Smooth muscle cell (in vitro differentiated cells): Measurements from ENCODE around the gene LUC7L. TPM values are rescaled to one million over a fixed set of nuclear protein-coding genes. Genes with fewer than 3 reads are reported as not detected.
"Not testable (repeated sequence)": the region's sequence is repeated elsewhere in the genome, so short reads cannot be mapped to it uniquely, and the experiment has no call there.

ENCODE experiments used
- DNase-seq: peaks from one replicate; lab custom pipeline; 2025; ENCODE audit not compliant: unreplicated experiment; lab: John Stamatoyannopoulos, UW
- H2AFZ ChIP-seq: fragments of 200-600 bp; sonication (generic); 2 replicates; pipeline ENCODE4 v1.6.0; 2016; ENCODE audit warnings: antibody characterized with exemption, low read depth, mild to moderate bottlenecking
- H3F3A ChIP-seq: fragments of 200-600 bp; sonication (generic); 2 replicates; pipeline ENCODE4 v1.6.0; 2017; ENCODE audit warnings: antibody characterized with exemption, low read depth
- H3K27ac ChIP-seq: fragments of 200-600 bp; sonication (generic); 2 replicates; pipeline ENCODE4 v1.5.1; 2016; ENCODE audit warnings: low read depth, mild to moderate bottlenecking
- H3K27me3 ChIP-seq: fragments of 200-600 bp; sonication (generic); 2 replicates; pipeline ENCODE4 v1.6.1; 2016; ENCODE audit warnings: low read depth, mild to moderate bottlenecking
- H3K36me3 ChIP-seq: fragments of 200-600 bp; sonication (generic); 2 replicates; pipeline ENCODE4 v1.5.1; 2016; ENCODE audit warnings: low read depth
- H3K4me1 ChIP-seq: fragments of 200-600 bp; sonication (generic); 2 replicates; pipeline ENCODE4 v1.5.1; 2016; ENCODE audit warnings: low read depth
- H3K4me2 ChIP-seq: fragments of 200-600 bp; sonication (generic); 2 replicates; pipeline ENCODE4 v1.6.0; 2016; ENCODE audit warnings: mild to moderate bottlenecking
- H3K4me3 ChIP-seq: fragments of 200-600 bp; sonication (generic); 2 replicates; pipeline ENCODE4 v1.5.1; 2016; ENCODE audit warnings: mild to moderate bottlenecking
- H3K79me2 ChIP-seq: fragments of 200-600 bp; sonication (generic); 2 replicates; pipeline ENCODE4 v1.6.0; 2016; ENCODE audit warnings: low read depth, mild to moderate bottlenecking
- H3K9ac ChIP-seq: fragments of 200-600 bp; sonication (generic); 2 replicates; pipeline ENCODE4 v1.6.0; 2016; ENCODE audit warnings: low read depth
- H3K9me3 ChIP-seq: fragments of 200-600 bp; sonication (generic); replicated peaks from 2 replicates; pipeline ENCODE4 v1.5.1; 2016; ENCODE audit warnings: low read depth
- H4K20me1 ChIP-seq: fragments of 200-600 bp; sonication (generic); 2 replicates; pipeline ENCODE4 v1.6.0; 2016; ENCODE audit warnings: low read depth
- CTCF ChIP-seq: fragments of 200-600 bp; sonication (generic); IDR thresholded peaks from 2 replicates; pipeline ENCODE4 v1.5.1; 2017; ENCODE audit warnings: borderline replicate concordance, mild to moderate bottlenecking, antibody characterized with exemption; ENCODE audit not compliant: insufficient read depth, poor library complexity, severe bottlenecking
- WGBS: methylation state at CpG from one replicate; pipeline ENCODE4 v1.1.7; 2016; ENCODE audit warnings: low lambda C conversion rate; 5-methylcytosine and 5-hydroxymethylcytosine counted together
- polyA plus RNA-seq: library from polyadenylated mRNA; unstranded; fragments of >200 nt; fragmentation: Nextera tagmentation; extraction: Ambion mirVana; gene quantifications from 2 replicates; pipeline ENCODE4 v1.2.1, GENCODE V29; 2016
- total RNA-seq: library from RNA; depleted of rRNA; stranded (reverse); fragments of >200 nt; gene quantifications from 2 replicates; pipeline ENCODE4 v1.2.3, GENCODE V29; 2014

LUC7L gene
- total and polyA plus RNA-seq, 2 experiments from 2014 or later = 56.2 to 70.6 TPM

- Histone ChIP-seq H2AFZ (no peak overlapping the region), H3K4me1 (peaks cover 9% of the 10 kb centered on the region), H3K36me3 (no peaks in the 10 kb centered on the region), H3K79me2 (no peaks in the 10 kb centered on the region), H4K20me1 (peaks cover 10% of the 10 kb centered on the region), H3K27me3 (peaks cover 61% of the 10 kb centered on the region), H3K9me3 (no peaks in the 10 kb centered on the region), H3K4me3 (no peak overlapping the region), H3K4me2 (no peak overlapping the region), H3F3A (no peaks in the 10 kb centered on the region), H3K27ac (no peak overlapping the region), H3K9ac (no peak overlapping the region)
- 26% methylated on average over 12 of the region's 13 CpGs for WGBS
- no peak for DNase-seq
- TF ChIP-seq CTCF = no peak
Measured at GRCh38 chr16:177394-177822, 51.8 kb downstream of the LUC7L start.

DNA sequence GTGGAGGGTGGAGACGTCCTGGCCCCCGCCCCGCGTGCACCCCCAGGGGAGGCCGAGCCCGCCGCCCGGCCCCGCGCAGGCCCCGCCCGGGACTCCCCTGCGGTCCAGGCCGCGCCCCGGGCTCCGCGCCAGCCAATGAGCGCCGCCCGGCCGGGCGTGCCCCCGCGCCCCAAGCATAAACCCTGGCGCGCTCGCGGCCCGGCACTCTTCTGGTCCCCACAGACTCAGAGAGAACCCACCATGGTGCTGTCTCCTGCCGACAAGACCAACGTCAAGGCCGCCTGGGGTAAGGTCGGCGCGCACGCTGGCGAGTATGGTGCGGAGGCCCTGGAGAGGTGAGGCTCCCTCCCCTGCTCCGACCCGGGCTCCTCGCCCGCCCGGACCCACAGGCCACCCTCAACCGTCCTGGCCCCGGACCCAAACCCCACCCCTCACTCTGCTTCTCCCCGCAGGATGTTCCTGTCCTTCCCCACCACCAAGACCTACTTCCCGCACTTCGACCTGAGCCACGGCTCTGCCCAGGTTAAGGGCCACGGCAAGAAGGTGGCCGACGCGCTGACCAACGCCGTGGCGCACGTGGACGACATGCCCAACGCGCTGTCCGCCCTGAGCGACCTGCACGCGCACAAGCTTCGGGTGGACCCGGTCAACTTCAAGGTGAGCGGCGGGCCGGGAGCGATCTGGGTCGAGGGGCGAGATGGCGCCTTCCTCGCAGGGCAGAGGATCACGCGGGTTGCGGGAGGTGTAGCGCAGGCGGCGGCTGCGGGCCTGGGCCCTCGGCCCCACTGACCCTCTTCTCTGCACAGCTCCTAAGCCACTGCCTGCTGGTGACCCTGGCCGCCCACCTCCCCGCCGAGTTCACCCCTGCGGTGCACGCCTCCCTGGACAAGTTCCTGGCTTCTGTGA lies 52.5 kb downstream of the LUC7L start, which contains the start of gene HBA1:
Gene HBA1, plus strand, starts transcription at position 204 of the 906 bp plus-strand sequence. Its CDS starts 37 bp downstream, at position 241.
- H3K4me3 ChIP-seq = not testable (repeated sequence)
- WGBS = 9% methylated on average over 39 of the region's 88 CpGs

DNA sequence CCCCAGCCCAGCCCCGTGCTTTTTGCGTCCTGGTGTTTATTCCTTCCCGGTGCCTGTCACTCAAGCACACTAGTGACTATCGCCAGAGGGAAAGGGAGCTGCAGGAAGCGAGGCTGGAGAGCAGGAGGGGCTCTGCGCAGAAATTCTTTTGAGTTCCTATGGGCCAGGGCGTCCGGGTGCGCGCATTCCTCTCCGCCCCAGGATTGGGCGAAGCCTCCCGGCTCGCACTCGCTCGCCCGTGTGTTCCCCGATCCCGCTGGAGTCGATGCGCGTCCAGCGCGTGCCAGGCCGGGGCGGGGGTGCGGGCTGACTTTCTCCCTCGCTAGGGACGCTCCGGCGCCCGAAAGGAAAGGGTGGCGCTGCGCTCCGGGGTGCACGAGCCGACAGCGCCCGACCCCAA lies 53.2 kb downstream of the LUC7L start:
- H3K79me2 ChIP-seq, H3K4me3 ChIP-seq, H3K36me3 ChIP-seq, H3F3A ChIP-seq, H2AFZ ChIP-seq, H3K9me3 ChIP-seq, H4K20me1 ChIP-seq, H3K4me1 ChIP-seq, H3K9ac ChIP-seq, DNase-seq, H3K4me2 ChIP-seq, H3K27ac ChIP-seq: not testable (repeated sequence)
- 4% methylated on average over 27 of the region's 39 CpGs for WGBS
- peaks cover 70% of the 10 kb centered on the region for H3K27me3 ChIP-seq

More for the DNA sequence above, 52.5 kb downstream of the LUC7L start, which contains the start of gene HBA1:
- H2AFZ ChIP-seq, H3K36me3 ChIP-seq, H3K4me2 ChIP-seq, H3K9ac ChIP-seq, H3K4me1 ChIP-seq, H3F3A ChIP-seq, H3K9me3 ChIP-seq, DNase-seq, H3K79me2 ChIP-seq, H3K27ac ChIP-seq, H4K20me1 ChIP-seq: not testable (repeated sequence)
- peaks cover 65% of the 10 kb centered on the region for H3K27me3 ChIP-seq

DNA sequence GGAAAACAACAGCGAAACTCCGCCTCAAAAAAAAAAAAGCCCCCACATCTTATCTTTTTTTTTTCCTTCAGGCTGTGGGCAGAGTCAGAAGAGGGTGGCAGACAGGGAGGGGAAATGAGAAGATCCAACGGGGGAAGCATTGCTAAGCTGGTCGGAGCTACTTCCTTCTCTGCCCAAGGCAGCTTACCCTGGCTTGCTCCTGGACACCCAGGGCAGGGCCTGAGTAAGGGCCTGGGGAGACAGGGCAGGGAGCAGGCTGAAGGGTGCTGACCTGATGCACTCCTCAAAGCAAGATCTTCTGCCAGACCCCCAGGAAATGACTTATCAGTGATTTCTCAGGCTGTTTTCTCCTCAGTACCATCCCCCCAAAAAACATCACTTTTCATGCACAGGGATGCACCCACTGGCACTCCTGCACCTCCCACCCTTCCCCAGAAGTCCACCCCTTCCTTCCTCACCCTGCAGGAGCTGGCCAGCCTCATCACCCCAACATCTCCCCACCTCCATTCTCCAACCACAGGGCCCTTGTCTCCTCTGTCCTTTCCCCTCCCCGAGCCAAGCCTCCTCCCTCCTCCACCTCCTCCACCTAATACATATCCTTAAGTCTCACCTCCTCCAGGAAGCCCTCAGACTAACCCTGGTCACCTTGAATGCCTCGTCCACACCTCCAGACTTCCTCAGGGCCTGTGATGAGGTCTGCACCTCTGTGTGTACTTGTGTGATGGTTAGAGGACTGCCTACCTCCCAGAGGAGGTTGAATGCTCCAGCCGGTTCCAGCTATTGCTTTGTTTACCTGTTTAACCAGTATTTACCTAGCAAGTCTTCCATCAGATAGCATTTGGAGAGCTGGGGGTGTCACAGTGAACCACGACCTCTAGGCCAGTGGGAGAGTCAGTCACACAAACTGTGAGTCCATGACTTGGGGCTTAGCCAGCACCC lies 54.0 kb downstream of the LUC7L start:
- peaks cover 72% of the 10 kb centered on the region for H3K27me3 ChIP-seq
- no peaks in the 10 kb centered on the region for H3K4me1 ChIP-seq
- H3K9me3 ChIP-seq = no peaks in the 10 kb centered on the region
- no peak overlapping the region for H3K9ac ChIP-seq
- no peak overlapping the region for H3K4me2 ChIP-seq
- H4K20me1 ChIP-seq = no peaks in the 10 kb centered on the region
- no peaks in the 10 kb centered on the region for H3K36me3 ChIP-seq
- DNase-seq = no peak
- no peak overlapping the region for H3K4me3 ChIP-seq
- H3F3A ChIP-seq = no peaks in the 10 kb centered on the region
- no peaks in the 10 kb centered on the region for H3K79me2 ChIP-seq
- TF ChIP-seq CTCF = no peak
- H3K27ac ChIP-seq = no peak overlapping the region
- no peak overlapping the region for H2AFZ ChIP-seq
- 68% methylated on average over 6 of the region's 8 CpGs for WGBS

GRCh38 chr16:173928-174769 lies 55.1 kb downstream of the LUC7L start:
- WGBS = 54% methylated on average over 7 of the region's 13 CpGs

More at GRCh38 chr16:173928-174769, 55.1 kb downstream of the LUC7L start:
- H4K20me1 ChIP-seq, H3K27ac ChIP-seq, H3K36me3 ChIP-seq, H2AFZ ChIP-seq, H3K79me2 ChIP-seq, H3K4me2 ChIP-seq, H3F3A ChIP-seq, H3K9me3 ChIP-seq, H3K9ac ChIP-seq, H3K4me3 ChIP-seq, H3K4me1 ChIP-seq, DNase-seq: not testable (repeated sequence)
- H3K27me3 ChIP-seq = peaks cover 70% of the 10 kb centered on the region
